NT2/D1 (cell line): ENCODE results near the gene NKX2-2.

Experiments used
- SUZ12 ChIP-seq: IDR thresholded peaks from 2 replicates; pipeline ENCODE4 v1.6.1; 2011; ENCODE audit not compliant: insufficient read length, insufficient read depth; ENCODE audit errors: extremely low read depth
- YY1 ChIP-seq: IDR thresholded peaks from 2 replicates; pipeline ENCODE4 v1.6.1; 2011; ENCODE audit not compliant: insufficient read length, insufficient read depth
- ZNF274 ChIP-seq: IDR thresholded peaks from 2 replicates; pipeline ENCODE4 v1.6.1; 2011; ENCODE audit warnings: mild to moderate bottlenecking, low read depth, low read length

DNA sequence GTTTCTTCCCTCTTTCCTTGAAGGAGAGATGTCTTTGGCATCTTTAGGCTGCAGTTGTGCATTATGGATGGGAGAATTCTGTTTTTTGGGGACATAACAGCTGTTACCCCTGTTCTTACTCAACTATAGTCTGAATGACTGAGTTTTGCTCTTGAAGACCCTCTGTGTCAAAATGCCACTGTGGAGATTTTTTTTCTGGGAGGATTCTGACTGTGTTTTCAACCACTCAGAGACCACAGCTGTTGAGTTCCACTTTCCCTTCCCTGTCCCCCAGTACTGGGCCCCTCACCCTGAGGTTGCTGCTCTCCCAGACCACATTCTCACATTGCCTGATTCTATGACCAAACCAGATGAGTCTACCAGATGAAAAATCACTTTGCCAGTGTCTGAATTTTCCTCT, 48.1 kb downstream of the NKX2-2 start:
- TF ChIP-seq YY1 (no peak), SUZ12 (no peak), ZNF274 (no peak)
